DND-41 (cell line): Measurements from ENCODE around the gene ZFAND6.

Experiments
- CTCF ChIP-seq: IDR thresholded peaks from 2 replicates; pipeline ENCODE4 v1.5.1; 2012; ENCODE audit warnings: borderline replicate concordance, low read length, moderate library complexity, mild to moderate bottlenecking; ENCODE audit not compliant: poor library complexity, severe bottlenecking; ENCODE audit errors: extremely low read depth
- EZH2 ChIP-seq: IDR thresholded peaks from 3 replicates; pipeline ENCODE4 v1.6.1; 2012; ENCODE audit warnings: borderline replicate concordance, low read depth, mild to moderate bottlenecking, moderate library complexity, low read length, inconsistent platforms; ENCODE audit not compliant: severe bottlenecking

- TF ChIP-seq EZH2 (no peak), CTCF (no peak)
These were observed 92.1 kb downstream of the ZFAND6 start for GRCh38 chr15:80151576-80151975.
